ENCODE measurements around the gene OTULINL.

OTULINL gene

DNA sequence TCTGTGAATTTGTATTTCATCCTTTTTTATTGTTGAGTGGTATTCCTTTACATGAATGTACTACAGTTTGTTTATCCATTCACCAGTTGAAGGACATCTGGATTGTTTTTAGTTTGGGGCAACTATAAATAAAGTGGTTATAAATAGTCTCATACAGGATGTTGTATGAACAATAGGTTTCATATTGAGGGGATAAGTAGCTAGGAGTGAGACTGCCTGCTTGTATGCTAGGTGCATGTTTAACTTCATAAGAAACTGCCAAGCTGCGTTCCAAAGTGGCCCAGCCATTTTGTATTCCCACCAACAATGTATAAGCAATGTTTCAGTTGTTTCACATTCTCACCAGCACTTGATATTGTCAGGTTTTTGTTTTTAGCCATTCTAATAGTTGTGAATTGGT lies 21.5 kb downstream of the OTULINL start:
- DNase-seq, result no peak

DNA sequence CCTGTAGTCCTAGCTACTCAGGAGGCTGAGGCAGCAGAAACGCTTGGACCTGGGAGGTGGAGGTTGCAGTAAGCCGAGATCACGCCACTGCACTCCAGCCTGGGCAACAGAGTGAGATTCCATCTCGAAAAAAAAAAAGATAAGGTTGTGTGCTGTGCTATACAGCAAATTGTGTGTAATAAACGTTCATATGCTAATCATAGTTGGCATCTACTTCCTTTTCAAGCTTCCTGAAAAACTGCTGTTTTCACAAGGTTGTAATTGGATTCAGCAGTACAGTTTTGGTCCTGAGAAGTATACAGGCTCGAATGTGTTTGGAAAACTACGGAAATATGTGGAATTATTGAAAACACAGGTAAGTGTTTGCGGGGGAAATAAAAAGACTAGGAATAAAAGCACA lies 25.5 kb downstream of the OTULINL start:
- no peak for DNase-seq

DNA sequence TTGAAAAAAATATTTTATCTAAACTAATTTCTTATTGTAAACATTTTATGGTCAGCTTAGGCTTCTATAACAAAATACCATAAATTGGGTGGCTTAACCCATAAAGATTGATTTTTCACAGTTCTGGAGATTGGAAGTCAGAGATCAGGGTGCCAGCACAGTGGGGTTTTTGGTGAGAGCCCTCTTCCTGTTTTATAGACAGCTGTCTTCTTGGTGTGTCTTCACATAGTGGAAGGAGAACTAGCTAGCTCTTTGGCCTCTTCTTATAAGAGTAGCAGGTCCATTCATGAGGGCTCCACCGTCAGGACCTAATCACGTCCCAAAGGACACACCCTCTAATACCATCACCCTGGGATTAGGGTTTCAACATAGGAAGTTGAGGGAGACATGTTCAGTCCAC lies 26.6 kb downstream of the OTULINL start:
- DNase-seq, result no peak

DNA sequence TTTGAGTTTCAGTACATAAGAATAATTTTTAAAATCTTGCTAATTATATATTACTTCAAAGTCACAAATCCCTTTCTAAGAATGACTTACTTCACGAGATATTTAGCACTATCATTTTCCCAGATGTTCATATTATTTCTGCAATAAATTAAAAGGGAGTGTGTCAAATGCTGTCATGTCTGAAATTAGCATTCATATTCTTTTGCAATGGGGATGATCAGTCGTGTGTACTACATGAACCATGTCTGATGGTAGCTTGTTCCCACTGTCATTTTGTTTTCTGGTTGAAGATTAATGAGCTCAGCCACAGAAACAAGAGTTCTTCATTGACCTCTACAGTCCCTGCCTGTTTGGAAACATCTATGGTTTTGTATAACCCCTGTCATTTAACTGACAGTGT lies 30.1 kb downstream of the OTULINL start:
- DNase-seq, result no peak

DNA sequence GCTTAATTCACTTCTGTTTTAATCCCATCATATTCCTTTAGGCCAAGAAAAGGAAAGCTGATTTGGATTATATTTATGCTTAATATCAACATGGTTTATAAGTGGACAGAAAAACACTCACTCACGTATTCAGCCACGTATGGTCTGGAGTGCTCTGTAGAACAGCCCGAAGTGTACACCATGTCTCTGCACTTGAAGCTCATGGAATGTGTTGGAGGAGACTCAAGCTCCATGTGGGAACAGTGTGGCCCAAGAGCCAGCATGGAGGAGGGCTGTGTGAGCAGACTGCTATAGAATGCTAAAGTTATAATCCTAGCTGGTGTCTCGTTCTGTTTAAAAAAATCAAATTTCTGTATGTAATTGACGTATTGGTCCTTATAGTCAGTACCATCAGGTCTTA lies 32.9 kb downstream of the OTULINL start:
- no peak for DNase-seq

DNA sequence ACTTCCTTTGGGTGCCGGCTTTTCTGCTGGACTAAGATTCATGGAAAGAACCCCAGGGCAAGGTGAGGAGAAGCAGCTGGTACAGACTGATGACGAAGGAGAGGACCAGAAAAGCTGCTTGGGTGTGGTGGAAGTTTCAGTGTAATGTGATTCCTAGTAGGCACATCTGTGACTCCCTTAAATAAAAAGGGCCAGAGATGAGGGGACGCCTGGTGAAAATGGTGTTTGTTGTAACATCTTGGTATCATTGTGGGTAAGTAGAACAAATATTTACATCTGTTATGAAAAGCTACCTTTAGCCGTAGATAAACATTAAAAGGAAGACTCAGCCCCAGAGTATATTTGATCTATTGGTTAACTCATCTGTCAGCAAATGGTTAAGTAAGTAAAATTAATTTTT lies 33.8 kb downstream of the OTULINL start:
- DNase-seq, result no peak

DNA sequence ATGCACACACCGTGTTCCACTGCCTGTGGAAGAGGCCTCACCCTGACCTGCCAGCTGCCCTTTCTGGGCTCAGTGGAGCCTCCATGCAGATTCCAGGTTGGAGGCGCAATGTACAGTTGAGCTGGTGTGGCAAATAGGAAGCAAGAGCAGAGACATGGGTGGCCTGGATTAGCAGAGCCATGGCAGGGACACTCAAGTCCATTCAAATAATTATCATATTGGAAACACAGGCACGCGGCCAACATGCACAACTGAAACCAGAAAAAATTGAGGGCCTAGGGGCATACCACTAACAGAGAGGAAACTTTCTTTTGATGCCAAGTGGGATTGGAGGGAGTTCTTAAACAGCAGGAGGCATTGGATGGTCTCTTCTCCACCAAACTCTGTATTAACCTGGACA lies 35.8 kb downstream of the OTULINL start:
- no peak for DNase-seq

DNA sequence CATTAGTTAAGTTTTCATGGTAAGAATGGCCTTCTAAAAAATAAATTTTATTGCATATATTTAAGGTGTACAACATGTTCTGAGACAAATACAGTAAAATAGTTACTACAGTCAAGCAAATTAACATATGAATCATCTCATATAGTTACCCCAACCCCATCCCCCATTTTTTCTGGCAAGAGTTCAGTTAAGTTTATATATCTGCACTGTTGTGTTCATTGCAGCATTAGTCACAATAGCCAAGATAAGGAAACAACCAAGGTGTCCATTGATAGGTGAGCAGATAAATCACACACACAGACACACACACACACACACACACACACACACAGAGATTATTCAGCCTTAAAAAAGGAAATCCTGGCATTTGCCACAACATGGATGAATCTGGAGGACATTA lies 45.7 kb downstream of the OTULINL start:
- DNase-seq, result no peak

DNA sequence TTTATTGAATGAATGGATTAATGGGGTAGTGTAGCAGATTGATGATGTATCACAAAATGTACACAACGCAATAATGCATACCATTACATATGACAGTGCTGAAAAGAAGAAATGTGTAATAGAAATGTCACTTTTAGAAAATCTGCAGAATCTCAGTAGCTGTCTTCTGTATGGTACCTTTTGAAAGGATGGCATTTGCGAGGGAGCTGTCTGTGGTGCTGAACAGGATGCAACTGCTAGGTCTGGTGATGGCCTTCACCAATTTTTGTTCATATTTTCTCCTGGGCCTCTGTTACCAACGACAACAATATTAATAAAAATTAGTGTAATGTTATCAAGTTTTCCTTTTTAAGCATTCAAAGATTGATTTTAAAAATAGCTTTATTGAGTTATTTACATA lies 46.8 kb downstream of the OTULINL start:
- peak; percentile 72 for DNase-seq

DNA sequence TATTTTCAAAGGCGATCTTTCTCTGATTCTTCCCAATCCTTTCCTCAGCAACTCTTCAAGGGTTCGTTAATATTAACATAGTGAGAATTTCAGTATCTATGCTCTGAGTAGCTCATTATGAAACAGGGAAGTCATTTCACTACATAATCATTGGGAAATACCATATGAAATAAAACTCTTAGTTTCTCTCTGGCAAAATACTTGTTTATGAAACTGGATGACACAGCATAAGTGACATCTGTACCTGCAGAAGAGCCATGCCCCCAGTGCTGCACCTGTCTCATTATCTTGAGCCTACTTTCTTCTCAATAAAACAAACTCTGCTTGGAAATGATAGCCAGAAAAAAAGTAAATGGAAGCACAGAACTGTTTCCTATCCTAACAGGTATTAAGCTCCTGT lies 49.1 kb downstream of the OTULINL start:
- DNase-seq, result no peak

DNA sequence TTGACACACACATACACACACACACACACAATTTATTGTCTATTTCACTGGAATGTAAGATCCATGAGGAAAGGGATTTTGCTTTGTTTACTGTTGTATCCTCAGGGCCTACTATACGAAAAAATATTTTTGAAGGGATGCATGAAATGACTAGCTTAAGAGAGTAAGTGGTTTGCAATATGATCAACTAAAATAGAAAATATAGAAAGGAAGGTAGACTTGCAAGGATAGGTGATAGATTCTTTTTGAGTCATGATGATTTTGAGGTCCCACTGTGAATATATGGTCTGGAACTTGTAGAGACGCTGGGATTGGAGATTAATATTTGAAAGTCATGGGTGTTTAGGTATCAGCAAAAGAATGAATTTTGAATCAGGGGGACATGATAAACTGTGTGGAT lies 54.1 kb downstream of the OTULINL start:
- DNase-seq, result no peak

DNA sequence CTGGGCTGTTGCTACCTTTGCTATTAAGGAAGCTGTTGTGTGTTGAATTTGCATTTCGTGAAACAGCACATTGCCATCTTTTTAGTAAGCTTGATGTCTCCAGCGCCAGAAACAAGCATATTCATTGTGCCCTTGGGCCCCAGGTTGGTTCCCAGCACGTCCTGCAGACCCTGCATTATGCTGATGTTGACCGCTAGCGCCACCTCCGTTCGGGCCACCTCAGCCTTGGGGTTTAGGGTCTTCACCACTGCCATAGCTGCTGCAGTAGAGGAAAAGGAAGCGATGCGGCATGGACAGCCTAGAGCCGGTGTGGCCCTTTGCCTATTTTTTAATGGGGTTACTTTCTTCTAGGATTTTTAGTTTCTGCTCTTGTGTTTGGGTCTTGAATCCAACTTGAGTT lies 59.2 kb downstream of the OTULINL start:
- no peak for DNase-seq

DNA sequence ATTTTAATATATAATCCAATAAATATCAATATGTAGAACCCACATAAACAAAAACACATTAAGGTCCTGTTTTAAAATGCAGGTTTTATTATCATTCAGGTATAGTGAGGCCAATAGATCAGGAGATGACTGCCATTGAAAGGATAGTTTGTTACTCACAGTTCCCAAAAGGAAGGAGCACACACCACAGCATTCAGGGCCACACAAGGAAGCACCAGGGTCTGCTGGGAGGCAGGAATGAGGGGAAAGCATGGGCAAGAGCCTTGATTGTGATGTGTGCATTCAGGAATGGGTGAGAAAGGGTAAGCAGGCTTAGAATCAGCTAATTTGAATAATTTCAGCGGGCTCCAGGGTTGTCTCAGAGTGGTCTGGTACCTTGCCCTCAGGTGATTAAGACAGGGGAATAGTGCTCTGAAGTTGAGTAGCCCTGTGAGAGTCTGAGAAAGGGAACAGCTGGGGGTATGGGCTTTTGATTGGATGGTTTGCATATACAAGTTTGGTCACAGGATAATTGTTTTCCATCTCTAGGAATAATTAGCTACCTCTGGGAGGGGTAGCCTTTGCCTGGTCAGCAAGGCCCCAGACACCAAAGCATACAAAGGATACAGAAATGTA lies 63.1 kb downstream of the OTULINL start:
- DNase-seq, result no peak

DNA sequence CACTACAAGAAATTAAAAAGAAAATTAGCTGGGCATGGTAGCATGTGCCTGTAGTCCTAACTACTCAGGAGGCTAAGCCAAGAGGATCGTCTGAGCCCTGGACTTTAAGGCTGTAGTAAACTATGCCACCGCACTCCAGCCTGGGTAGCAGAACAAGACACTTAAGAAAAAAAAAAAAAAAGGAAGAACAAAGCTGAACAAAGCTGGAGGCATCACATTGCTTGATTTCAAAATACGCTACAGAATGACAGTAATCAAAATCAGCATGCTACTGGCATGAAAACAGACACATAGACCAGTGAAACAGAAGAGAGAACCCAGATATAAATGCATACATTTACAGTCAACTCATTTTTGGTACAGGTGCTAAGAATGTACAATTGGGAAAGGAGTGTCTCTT lies 68.5 kb downstream of the OTULINL start:
- DNase-seq, result no peak

DNA sequence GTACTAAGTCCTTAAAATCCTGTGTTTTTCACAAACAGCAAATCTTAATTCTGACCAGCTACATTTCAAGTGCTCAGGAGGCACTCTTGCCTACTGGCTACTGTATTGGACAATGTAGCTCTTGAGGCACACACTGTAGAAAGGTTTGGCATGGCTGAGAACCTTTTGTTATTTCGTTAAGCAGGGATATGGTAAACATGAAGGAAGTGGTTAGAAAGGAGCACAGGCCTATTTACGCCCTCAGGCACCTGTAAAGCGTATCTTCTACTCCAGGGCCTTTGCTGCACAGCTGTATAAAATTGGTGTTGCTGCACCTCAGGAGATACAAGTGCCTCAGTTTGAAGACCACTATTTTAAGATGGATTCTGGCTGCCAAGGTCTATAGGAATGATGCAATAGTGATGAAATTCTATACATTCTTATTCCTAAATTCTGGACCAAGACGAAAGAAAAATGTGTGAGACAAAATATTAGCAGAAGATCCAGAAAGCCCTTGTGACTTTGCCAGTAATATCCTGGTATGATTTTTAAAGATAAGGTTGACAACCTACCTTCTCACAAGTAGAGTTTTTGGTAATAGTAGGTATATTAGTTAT lies 73.7 kb downstream of the OTULINL start:
- no peak for DNase-seq

DNA sequence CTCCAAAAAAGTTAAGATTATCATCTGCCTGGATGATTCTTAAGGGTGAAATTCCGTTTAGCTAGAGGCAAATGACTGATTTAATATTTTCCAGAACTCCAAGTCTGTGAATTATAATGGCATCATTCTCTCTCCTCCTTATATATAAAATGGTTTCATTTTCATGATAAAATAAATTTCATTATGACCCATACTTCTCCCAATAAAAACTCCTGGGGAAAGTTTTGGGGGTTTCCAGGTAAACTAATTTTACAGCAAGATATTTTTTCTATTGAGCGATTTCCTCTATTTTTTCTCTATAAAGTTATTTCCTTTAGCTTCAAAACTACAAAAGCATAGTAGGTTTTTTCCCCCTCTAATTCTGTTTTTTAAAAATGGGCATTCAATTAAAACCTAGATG lies 75.3 kb downstream of the OTULINL start:
- no peak for DNase-seq

DNA sequence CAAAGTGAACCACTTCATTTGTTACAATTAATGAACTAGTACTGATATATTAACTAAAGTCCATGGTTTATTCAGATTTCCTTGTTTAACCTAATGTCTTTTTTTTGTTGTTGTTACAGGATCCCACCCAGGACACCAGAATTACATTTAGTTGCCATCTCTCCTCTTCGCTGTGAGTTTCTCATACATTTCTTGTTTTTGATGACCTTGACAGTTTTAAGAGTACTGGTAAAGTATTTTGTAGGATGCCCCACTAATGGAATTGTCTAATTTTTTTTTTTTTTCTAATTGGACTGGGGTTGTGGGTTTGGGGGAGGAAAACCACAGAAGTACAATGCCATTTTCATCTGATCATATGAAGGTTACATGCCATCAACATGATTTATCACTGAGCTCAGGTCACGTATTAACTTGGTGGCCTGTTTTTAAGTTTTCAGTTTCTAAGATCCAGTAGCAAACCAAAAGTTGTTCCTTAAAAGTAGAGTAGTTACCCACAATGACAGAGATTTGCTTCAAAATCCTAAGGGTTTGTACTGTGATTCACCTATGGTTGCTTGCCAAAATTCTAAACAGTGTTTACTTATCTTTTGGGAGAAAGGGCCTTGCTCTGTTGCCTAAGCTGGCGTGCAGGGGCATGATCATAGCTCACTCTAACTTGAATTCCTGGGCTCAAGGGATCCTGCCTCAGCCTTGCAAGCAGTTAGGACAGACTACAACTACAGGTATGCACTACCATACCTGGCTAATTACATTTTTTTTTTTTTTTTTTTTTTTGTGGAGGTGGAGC lies 78.4 kb downstream of the OTULINL start:
- DNase-seq, result no peak

DNA sequence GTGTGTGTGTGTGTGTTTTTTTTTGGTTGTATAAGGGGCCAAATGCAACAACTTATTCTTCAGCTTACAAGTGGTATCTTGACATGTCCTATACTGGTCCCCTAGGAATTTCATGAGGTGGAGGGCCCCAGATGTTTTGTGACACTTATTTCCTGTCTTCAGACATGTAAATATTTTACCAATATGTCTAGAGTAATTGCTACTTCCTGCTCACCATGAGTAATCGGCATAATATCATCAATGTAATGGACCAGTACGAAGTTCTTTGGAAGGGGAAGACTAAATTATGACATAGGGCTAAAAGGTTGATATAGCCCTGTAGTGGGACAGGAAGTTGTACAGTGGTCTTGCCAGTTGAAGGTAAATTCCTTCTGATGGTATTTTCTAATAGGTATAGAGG lies 79.2 kb downstream of the OTULINL start:
- DNase-seq, result no peak

All from activated CD8-positive, alpha-beta memory T cell treated with anti-CD3 and anti-CD28 coated beads for 24 hours (primary cell).